Measurements from ENCODE around the gene TENM4.

TENM4 gene

GRCh38 chr11:78706551-78706950, 734.3 kb downstream of the TENM4 start (continued):
- TF ChIP-seq ZNF501 (tag by site-specific recombination; IDR thresholded peaks at IDR 0.05), result no peak
- TF ChIP-seq HOXD13 (CRISPR knock-in tag; IDR thresholded peaks at IDR 0.05; ENCODE audit: borderline replicate concordance), result no peak
- no peak for TF ChIP-seq ZBTB26 (tag by site-specific recombination; optimal IDR thresholded peaks at IDR 0.05)
- TF ChIP-seq ZIC2 (tag by site-specific recombination; IDR thresholded peaks at IDR 0.05), result no peak
- TF ChIP-seq GLI2 (tag by site-specific recombination; IDR thresholded peaks at IDR 0.05; ENCODE audit: borderline replicate concordance, low read depth), result no peak
- no peak for TF ChIP-seq TSHZ1 (tag by site-specific recombination; IDR thresholded peaks at IDR 0.05; ENCODE audit: borderline replicate concordance)
- no peak for TF ChIP-seq ZNF223 (tag by site-specific recombination; IDR thresholded peaks at IDR 0.05)
- TF ChIP-seq HOXA7 (CRISPR knock-in tag; IDR thresholded peaks at IDR 0.05; ENCODE audit: borderline replicate concordance), result no peak
- no peak for TF ChIP-seq ZNF843 (tag by site-specific recombination; IDR thresholded peaks at IDR 0.05)
- TF ChIP-seq ZNF792 (tag by site-specific recombination; IDR thresholded peaks at IDR 0.05), result no peak
- no peak for TF ChIP-seq GFI1B (tag by site-specific recombination; IDR thresholded peaks at IDR 0.05)
- TF ChIP-seq ZNF670 (tag by site-specific recombination; IDR thresholded peaks at IDR 0.05; ENCODE audit: low read depth), result no peak

GRCh38 chr11:78704811-78705210, 736.0 kb downstream of the TENM4 start:
- CTCF ChIA-PET, result interaction anchor here (0.7 to 0.9 kb wide), 2 partner anchors 10 to 114 kb away, joined by 3 to 4 read pairs; no protein-coding TSS in a partner anchor
- H3K27ac ChIP-seq (ENCODE audit: extremely low read depth, low read depth, low read length), result no peak overlapping the region
- POLR2A ChIA-PET, result no interaction called here
- no peaks in the 10 kb centered on the region for H3K9me3 ChIP-seq (ENCODE audit: control insufficient read depth, insufficient read depth, low read depth, low read length)
- no peaks in the 10 kb centered on the region for H3K4me1 ChIP-seq (ENCODE audit: control insufficient read depth, insufficient read depth, low read length)
- no peaks in the 10 kb centered on the region for H3K36me3 ChIP-seq (ENCODE audit: control insufficient read depth in 2 of 2, insufficient read depth in 1 of 2, low read length in 2 of 2)
- H3K4me3 ChIP-seq (ENCODE audit: low read depth, low read length), result no peak overlapping the region
- no peak for TF ChIP-seq ZNF280D (tag by site-specific recombination; IDR thresholded peaks at IDR 0.05)
- no peak for TF ChIP-seq ZXDB (tag by site-specific recombination; IDR thresholded peaks at IDR 0.05)
- TF ChIP-seq ZNF214 (tag by site-specific recombination; IDR thresholded peaks at IDR 0.05; ENCODE audit: borderline replicate concordance), result no peak
- no peak for TF ChIP-seq INSM2 (tag by site-specific recombination; IDR thresholded peaks at IDR 0.05)
- no peak for TF ChIP-seq BCL6B (tag by site-specific recombination; IDR thresholded peaks at IDR 0.05)
- TF ChIP-seq ZNF510 (tag by site-specific recombination; IDR thresholded peaks at IDR 0.05; ENCODE audit: insufficient replicate concordance), result no peak
- TF ChIP-seq ZNF138 (tag by site-specific recombination; IDR thresholded peaks at IDR 0.05; ENCODE audit: borderline replicate concordance), result no peak
- TF ChIP-seq WT1 (tag by site-specific recombination; IDR thresholded peaks at IDR 0.05), result no peak
- TF ChIP-seq KLF10 (tag by site-specific recombination; IDR thresholded peaks at IDR 0.05), result no peak
- TF ChIP-seq ZFP37 (tag by site-specific recombination; IDR thresholded peaks at IDR 0.05), result no peak
- TF ChIP-seq ZNF558 (tag by site-specific recombination; IDR thresholded peaks at IDR 0.05), result no peak
- no peak for TF ChIP-seq ZNF221 (tag by site-specific recombination; IDR thresholded peaks at IDR 0.05; ENCODE audit: borderline replicate concordance)
